Natural killer cell (primary cell): ENCODE results near the gene IBA57. TPM values are rescaled to one million over a fixed set of nuclear protein-coding genes. Genes with fewer than 3 reads are reported as not detected.

ENCODE experiments used
- ATAC-seq, 3 donors: fragments of 150-1000 bp in 2 of 3; fragments of 200-7000 bp in 1 of 3; cut with Tn5 transposase; 1 replicate in 1 of 3; 2 replicates in 2 of 3; pipeline ENCODE4 v1.10.0; 2021; ENCODE audit warnings: mild to moderate bottlenecking in 2 of 3, moderate library complexity in 2 of 3
- DNase-seq, 2 donors: peaks; one replicate each; pipeline versions ENCODE4 v3.0.0 to v3.0.0-alpha.2; 2013 to 2021; ENCODE audit warnings: mixed read lengths in 1 of 2
- H3K27ac ChIP-seq: one replicate; pipeline ENCODE4 v1.5.1; 2013; ENCODE audit warnings: mild to moderate bottlenecking, low read length
- H3K27me3 ChIP-seq: one replicate; pipeline ENCODE4 v1.6.1; 2013; ENCODE audit warnings: low read length; ENCODE audit not compliant: control insufficient read depth, insufficient read depth
- H3K36me3 ChIP-seq: one replicate; pipeline ENCODE4 v1.6.1; 2013; ENCODE audit warnings: low read length; ENCODE audit not compliant: control insufficient read depth, insufficient read depth
- H3K4me1 ChIP-seq: one replicate; pipeline ENCODE4 v1.6.1; 2013; ENCODE audit warnings: low read length; ENCODE audit not compliant: control insufficient read depth, insufficient read depth
- H3K4me3 ChIP-seq: one replicate; pipeline ENCODE4 v1.5.1; 2013; ENCODE audit warnings: low read length
- H3K9me3 ChIP-seq: one replicate; pipeline ENCODE4 v1.6.1; 2013; ENCODE audit warnings: low read length; ENCODE audit not compliant: control insufficient read depth, insufficient read depth
- H3K27ac Mint-ChIP-seq, 2 donors: one replicate each; pipeline ENCODE4 v1.8.0; 2022; ENCODE audit warnings: mild to moderate bottlenecking in 2 of 2, mixed read lengths in 2 of 2, moderate library complexity in 1 of 2
- H3K27me3 Mint-ChIP-seq, 2 donors: one replicate each; pipeline ENCODE4 v1.8.0; 2022; ENCODE audit warnings: low read depth in 2 of 2, mixed read lengths in 2 of 2
- H3K36me3 Mint-ChIP-seq: one replicate; pipeline ENCODE4 v1.8.0; 2022; ENCODE audit warnings: mixed read lengths
- H3K4me1 Mint-ChIP-seq, 2 donors: one replicate each; pipeline ENCODE4 v1.8.0; 2022; ENCODE audit warnings: mixed read lengths in 2 of 2
- H3K4me3 Mint-ChIP-seq: one replicate; pipeline ENCODE4 v1.8.0; 2022; ENCODE audit warnings: mild to moderate bottlenecking, moderate library complexity, mixed read lengths
- H3K9me3 Mint-ChIP-seq, 2 donors: one replicate each; pipeline ENCODE4 v1.8.0; 2022; ENCODE audit warnings: mixed read lengths in 2 of 2
- WGBS: methylation state at CpG from one replicate; pipeline ENCODE4 v1.1.7; 2013; ENCODE audit warnings: missing lambda C conversion rate; ENCODE audit not compliant: insufficient coverage; 5-methylcytosine and 5-hydroxymethylcytosine counted together
- intact Hi-C: fragments of 100-400 bp; cut with micrococcal nuclease; formaldehyde crosslinking; loops from one replicate; pipeline ENCODE4 v1.14.2; 2022
- total RNA-seq, 4 donors: library from RNA; stranded (reverse); fragments of 120-200 nt in 1 of 4; gene quantifications; one replicate each; pipeline versions ENCODE4 v1.2.3 to v1.2.4, GENCODE V29; 2013 to 2022
- TF ChIP-seq, protein P1 (sequence below): fragments of 200-600 bp; IDR thresholded peaks from one replicate; pipeline ENCODE4 v1.8.0; 2022; ENCODE audit warnings: antibody characterized with exemption

The IBA57 gene
- total RNA-seq, 3 donors from 2014 or later (not counting 1 experiment from before 2014, with no cell fraction given) = 13.3 to 14.1 (median 13.8) TPM

DNA sequence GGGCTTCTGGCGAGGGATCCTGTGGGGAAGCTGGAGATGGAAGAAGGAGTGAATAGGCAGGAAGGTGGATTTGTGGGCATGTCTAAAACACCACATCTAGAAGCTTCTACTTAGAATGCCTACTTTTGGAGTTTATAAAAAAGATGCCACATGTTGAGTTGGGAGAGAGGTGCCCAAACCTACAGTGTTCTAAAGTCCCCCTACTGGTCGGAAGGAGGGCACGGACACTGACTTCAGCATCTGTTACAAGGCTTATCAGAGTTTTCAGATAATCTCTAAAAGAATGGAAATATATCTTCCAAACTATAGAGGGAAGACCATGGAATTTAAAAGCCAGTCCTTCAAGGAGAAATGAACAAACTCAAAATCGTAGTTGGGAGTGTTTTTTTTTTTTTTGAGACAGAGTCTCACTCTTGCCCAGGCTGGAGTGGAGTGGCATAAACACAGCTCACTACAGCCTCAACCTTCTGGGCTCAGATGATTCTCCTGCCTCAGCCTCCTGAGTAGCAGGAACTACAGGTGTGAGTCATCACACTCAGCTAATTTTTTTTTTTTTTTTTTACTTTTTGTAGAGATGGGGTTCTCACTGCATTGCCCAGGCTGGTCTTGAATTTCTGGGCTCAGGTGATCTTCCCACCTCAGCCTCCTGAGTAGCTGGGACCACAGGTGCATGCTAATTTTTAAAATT lies 14.8 kb downstream of the IBA57 start:
- H3K4me1 ChIP-seq = peaks cover 28% of the 10 kb centered on the region
- DNase-seq = peak in 1 of 2 donors; percentile 49
- Mint-ChIP-seq H3K27me3 (no peaks in the 10 kb centered on the region), H3K9me3 (no peaks in the 10 kb centered on the region), H3K27ac (no peak overlapping the region), H3K36me3 (no peaks in the 10 kb centered on the region), H3K4me3 (no peak overlapping the region), H3K4me1 (peaks cover 22 to 24% of the 10 kb centered on the region in 2 donors)
- intact Hi-C loops = no loop called here
- TF ChIP-seq, protein P1, sequence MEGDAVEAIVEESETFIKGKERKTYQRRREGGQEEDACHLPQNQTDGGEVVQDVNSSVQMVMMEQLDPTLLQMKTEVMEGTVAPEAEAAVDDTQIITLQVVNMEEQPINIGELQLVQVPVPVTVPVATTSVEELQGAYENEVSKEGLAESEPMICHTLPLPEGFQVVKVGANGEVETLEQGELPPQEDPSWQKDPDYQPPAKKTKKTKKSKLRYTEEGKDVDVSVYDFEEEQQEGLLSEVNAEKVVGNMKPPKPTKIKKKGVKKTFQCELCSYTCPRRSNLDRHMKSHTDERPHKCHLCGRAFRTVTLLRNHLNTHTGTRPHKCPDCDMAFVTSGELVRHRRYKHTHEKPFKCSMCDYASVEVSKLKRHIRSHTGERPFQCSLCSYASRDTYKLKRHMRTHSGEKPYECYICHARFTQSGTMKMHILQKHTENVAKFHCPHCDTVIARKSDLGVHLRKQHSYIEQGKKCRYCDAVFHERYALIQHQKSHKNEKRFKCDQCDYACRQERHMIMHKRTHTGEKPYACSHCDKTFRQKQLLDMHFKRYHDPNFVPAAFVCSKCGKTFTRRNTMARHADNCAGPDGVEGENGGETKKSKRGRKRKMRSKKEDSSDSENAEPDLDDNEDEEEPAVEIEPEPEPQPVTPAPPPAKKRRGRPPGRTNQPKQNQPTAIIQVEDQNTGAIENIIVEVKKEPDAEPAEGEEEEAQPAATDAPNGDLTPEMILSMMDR = no peak
- no peaks in the 10 kb centered on the region for H3K27me3 ChIP-seq
- H3K27ac ChIP-seq = no peak overlapping the region
- H3K9me3 ChIP-seq = no peaks in the 10 kb centered on the region
- 100% methylated on average over 3 of the region's 4 CpGs for WGBS
- no peak for ATAC-seq
- H3K4me3 ChIP-seq = no peak overlapping the region
- no peaks in the 10 kb centered on the region for H3K36me3 ChIP-seq

DNA sequence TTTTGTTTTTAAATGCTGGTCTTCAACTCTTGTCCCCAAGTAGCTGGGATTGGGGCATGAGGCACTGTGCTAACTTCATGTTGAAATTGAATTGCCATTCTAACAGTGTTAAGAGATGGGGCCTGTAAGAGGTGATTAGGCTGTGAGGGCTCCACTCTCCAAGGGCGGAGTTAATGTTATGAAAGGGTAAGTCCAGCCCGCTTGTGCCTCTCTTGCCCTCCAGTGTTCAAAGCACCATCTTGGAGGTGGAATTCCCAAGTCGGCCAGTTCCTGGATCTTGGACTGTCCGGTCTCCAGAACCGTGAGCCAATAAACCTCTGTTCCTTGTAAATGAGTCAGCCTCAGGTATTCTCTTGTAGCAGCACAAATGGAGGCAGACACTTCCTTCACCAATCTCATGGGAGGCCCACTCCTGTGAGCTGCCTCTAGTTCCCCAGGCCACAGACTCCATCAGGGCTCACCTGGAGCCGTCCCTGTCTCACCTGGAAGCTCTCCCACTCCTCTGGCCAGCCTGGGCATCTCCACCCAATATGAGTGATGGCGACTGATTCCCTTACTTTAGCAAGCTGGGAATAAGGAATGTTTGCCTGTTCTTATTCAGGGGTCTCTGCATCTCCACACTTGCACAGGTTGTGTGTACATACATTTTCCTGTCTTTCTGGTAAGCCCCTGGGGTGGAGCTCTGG lies 15.5 kb downstream of the IBA57 start:
- Mint-ChIP-seq H3K27ac (no peak overlapping the region), H3K4me3 (no peak overlapping the region), H3K9me3 (no peaks in the 10 kb centered on the region), H3K36me3 (no peaks in the 10 kb centered on the region), H3K4me1 (peaks cover 29 to 31% of the 10 kb centered on the region in 2 donors), H3K27me3 (no peaks in the 10 kb centered on the region)
- DNase-seq = no peak
- H3K4me3 ChIP-seq = no peak overlapping the region
- 97% methylated on average over 7 of the region's 7 CpGs for WGBS
- intact Hi-C loops = no loop called here
- H3K4me1 ChIP-seq = peaks cover 35% of the 10 kb centered on the region
- H3K27me3 ChIP-seq = no peaks in the 10 kb centered on the region
- H3K27ac ChIP-seq = no peak overlapping the region
- TF ChIP-seq, protein P1 = no peak
- no peaks in the 10 kb centered on the region for H3K36me3 ChIP-seq
- no peak for ATAC-seq
- H3K9me3 ChIP-seq = no peaks in the 10 kb centered on the region

DNA sequence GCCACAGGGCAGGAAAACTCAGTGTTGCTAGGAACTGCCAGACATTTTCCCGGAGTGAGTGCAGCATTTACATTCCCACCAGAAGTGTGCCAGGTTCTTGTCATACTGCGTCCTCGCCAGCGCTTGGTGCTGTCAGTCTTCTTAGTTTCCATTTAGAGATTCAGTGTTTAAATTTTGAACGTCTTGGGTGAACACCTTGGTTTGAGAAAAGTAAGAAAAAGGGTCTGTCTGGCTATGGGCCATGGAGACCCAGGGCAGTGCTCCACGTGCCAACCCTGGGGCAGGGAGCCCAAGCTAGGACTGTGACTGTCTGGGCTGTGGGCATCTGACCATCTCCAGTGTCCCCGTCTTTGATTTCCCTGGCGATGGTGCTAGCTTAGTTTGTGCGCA lies 16.0 kb downstream of the IBA57 start:
- peaks cover 31 to 36% of the 10 kb centered on the region in 2 donors for H3K4me1 Mint-ChIP-seq
- H3K27ac ChIP-seq = no peak overlapping the region
- H3K4me1 ChIP-seq = peaks cover 38% of the 10 kb centered on the region
- no peaks in the 10 kb centered on the region for H3K27me3 Mint-ChIP-seq
- TF ChIP-seq, protein P1 = no peak
- H3K27me3 ChIP-seq = no peaks in the 10 kb centered on the region
- H3K4me3 ChIP-seq = no peak overlapping the region
- H3K4me3 Mint-ChIP-seq = no peak overlapping the region
- no peaks in the 10 kb centered on the region for H3K9me3 ChIP-seq
- ATAC-seq (peak in 1 of 3 donors; percentile 7), DNase-seq (no peak)
- no peaks in the 10 kb centered on the region for H3K9me3 Mint-ChIP-seq
- 96% methylated on average over 9 of the region's 9 CpGs for WGBS
- H3K36me3 Mint-ChIP-seq = no peaks in the 10 kb centered on the region
- H3K27ac Mint-ChIP-seq = peak overlapping the region; percentile 72 to 77
- intact Hi-C loops = no loop called here
- no peaks in the 10 kb centered on the region for H3K36me3 ChIP-seq
